Fibroblast of skin of back (primary cell): ENCODE data around the gene CDH23.

Experiments
- DNase-seq: peaks from one replicate; pipeline ENCODE4 v3.0.0-alpha.2; 2013

Gene CDH23

GRCh38 chr10:71763352-71764127 is 366.8 kb downstream of the CDH23 start:
- peak; percentile 26 for DNase-seq

GRCh38 chr10:71765176-71765904 is 368.6 kb downstream of the CDH23 start:
- peak; percentile 37 for DNase-seq

GRCh38 chr10:71765906-71766716 is 369.4 kb downstream of the CDH23 start:
- no peak for DNase-seq

- peak; percentile 96 for DNase-seq
These were observed 370.1 kb downstream of the CDH23 start for GRCh38 chr10:71766717-71767419.

- DNase-seq = peak; percentile 24
These were observed 370.8 kb downstream of the CDH23 start for GRCh38 chr10:71767420-71768035.

GRCh38 chr10:71769279-71769823 is 372.6 kb downstream of the CDH23 start:
- no peak for DNase-seq

GRCh38 chr10:71770255-71770654 is 373.5 kb downstream of the CDH23 start:
- DNase-seq = peak; percentile 20

GRCh38 chr10:71770789-71771188 is 374.1 kb downstream of the CDH23 start:
- no peak for DNase-seq

GRCh38 chr10:71771204-71771603 is 374.5 kb downstream of the CDH23 start:
- DNase-seq = no peak

- peak; percentile 78 for DNase-seq
These were observed 375.3 kb downstream of the CDH23 start for GRCh38 chr10:71771821-71772617.

- DNase-seq = no peak
These were observed 376.1 kb downstream of the CDH23 start for GRCh38 chr10:71772832-71773220.

- peak; percentile 69 for DNase-seq
These were observed 376.7 kb downstream of the CDH23 start, which contains the start of gene VSIR for GRCh38 chr10:71773221-71773971. VSIR (minus strand) TSS chr10:71773520; CDS start chr10:71773439, 81 bp downstream.

- no peak for DNase-seq
These were observed 378.4 kb downstream of the CDH23 start for GRCh38 chr10:71774916-71775702.

- no peak for DNase-seq
These were observed 379.8 kb downstream of the CDH23 start for GRCh38 chr10:71776481-71776925.

- DNase-seq = no peak
These were observed 380.7 kb downstream of the CDH23 start for GRCh38 chr10:71777213-71777985.

GRCh38 chr10:71778071-71778825 is 381.5 kb downstream of the CDH23 start:
- no peak for DNase-seq

- DNase-seq = no peak
These were observed 382.9 kb downstream of the CDH23 start for GRCh38 chr10:71779641-71780040.
